IPS DF 4.7 (cell line): ENCODE data around the gene WNT7A.

Experiments
- DNase-seq: peaks from one replicate; pipeline ENCODE4 v3.0.0-alpha.2; 2013; ENCODE audit warnings: low spot score; ENCODE audit errors: extremely low read depth

WNT7A gene

DNA sequence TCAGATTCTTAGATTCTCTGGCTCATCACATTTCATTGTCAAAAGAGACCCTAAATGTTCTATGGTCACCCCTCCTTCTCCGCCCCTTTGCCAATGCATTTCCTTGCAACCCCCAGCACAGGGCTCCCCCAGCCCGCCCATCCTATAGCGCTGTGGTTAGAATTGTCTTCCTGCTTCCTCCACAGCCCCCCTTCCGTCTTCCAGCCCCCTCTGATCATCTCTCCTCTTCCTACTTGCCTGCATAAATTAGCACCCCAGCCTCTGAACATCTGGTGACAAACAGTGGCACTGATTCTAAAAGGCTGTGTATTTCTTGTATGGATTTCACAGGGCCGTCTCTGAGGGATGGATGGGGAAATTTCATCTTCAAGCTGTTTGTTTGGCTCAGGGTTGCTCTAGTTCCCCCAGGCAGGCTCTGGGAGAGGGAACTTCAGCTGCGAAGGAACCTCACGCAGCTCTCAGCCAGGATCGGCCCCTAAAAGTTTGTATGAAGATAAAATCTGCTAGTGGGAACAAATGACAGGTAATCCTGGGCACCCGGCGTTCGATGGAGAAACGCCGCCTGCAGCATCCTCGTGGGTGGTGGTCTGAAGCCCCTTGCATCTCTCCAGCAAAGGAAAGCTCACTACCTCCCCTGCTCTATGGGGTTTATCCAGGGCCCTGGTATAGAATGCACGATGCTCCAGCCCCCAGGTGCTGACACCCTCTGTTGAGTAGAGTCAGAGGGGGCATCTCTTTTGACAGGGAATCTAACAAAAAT, 83.0 kb downstream of the WNT7A start:
- no peak for DNase-seq

DNA sequence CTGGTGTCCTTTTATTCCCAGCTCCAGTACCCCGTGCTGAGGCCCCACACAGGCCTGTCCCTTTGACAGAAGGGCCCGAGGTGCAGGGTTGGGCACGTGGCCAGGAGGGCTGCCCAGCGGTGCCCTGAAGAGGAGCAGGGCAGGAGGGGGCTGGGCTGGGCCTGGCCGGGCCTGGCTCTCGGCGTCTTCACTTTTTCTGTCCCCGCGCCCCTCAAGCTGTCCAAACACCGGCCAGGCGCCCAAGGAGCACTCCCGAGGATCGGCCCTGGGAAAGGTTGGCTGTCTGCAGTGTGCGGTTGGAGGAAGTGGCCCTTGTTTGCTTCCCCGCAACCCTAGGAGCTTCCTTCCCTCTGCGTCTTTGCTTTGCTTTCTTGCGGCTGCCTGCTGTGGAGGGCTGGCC, 84.1 kb downstream of the WNT7A start:
- DNase-seq, result no peak

DNA sequence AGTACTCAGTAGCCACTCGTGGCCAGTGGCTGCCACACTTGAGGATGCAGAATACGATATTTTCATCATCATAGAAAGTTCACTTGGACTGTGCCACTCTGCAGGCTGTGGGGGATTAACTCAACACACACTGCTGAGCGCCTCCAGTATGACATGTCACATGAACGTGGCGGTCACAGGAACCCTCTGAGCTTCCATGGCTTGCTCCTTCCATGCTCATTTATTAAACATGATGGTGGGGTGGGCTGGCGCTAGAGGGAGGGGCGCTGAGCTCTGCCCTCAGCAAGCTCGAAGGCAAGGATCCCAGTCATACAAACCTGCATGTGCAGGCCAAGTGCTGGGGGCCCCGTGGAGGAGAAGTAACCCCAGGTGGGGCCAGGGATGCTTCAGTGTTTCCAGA, 85.5 kb downstream of the WNT7A start:
- DNase-seq, result no peak

DNA sequence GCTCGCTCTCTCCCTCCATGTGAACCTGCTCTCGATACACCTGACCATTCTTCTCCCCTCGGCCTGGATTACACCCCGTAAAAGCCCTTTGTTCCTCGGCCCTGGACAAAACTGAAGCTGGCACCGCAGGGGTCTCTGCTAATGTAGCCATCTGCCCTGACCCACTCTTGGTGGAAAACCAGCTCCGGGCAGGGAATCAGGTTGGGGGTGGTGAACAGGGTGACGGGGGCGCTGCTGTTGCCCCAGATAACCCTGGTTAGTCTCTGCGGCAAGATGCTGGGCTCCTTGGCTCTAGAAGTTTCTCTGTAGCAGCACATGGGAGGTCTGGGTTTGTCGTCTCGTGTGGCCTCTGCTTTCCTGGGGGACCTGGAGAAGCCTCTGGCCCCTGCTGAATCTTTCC, 86.4 kb downstream of the WNT7A start:
- DNase-seq, result no peak

DNA sequence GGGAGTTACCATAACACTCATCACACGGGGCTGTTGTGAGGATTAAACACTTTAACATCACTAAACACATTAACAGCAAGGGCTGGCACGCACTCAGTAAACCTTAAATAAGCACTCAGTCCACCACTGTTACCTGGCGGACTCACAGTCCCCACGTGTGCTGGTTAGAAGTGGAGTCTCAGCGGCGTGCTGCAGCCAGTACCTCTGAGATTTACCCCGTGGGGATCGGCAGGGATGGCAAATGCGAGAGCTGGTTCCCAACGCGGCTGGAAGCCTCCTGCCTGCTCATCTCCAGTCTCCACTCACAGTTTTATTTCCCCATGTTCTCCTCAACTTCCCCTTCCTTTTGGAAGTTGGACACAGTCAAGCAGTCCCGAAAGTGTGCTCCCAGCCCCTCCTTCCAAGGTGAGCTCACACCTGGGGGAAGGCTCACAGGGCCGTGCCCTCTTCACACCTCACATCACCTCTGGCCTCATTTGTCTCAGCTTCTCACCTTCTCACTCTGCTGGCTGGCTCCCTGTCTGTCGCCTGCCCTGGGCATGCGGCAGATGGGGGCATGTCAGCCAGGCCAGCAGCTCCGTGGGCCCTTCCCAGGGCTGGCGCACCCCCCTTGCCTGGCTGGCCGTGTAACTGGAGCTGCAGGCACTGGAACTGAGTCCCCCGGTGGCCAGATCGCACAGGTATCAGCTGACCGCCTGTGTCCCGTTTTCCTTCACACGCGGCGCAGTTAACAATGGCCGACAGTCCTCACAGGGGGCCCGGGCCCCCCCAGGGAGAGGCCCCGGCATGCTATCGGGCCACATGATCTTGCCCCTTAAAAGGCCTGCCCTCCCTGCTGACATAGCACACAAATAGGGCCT, 87.1 kb downstream of the WNT7A start:
- DNase-seq, result no peak

DNA sequence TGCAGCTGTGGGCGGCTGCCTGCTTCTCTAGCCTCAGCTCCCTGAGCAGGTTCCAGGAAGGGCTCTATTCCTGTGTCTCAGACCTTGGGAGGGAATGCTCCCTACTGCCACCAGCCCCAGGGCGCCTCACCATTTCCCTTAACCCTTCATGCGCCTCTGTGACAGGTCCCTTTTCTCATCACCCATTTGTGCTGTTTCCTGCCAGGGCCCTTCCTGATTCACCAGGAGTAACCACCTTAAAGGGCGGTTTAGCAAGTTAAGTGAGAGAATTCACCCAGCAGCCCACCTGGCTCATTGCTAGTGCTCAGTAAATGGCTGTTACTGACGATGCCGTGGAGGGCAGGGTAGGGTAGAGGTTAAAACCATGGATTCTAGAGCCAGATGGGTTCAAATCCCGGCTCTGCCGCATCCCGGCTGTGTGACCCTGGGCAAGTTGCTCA, 87.8 kb downstream of the WNT7A start:
- no peak for DNase-seq

DNA sequence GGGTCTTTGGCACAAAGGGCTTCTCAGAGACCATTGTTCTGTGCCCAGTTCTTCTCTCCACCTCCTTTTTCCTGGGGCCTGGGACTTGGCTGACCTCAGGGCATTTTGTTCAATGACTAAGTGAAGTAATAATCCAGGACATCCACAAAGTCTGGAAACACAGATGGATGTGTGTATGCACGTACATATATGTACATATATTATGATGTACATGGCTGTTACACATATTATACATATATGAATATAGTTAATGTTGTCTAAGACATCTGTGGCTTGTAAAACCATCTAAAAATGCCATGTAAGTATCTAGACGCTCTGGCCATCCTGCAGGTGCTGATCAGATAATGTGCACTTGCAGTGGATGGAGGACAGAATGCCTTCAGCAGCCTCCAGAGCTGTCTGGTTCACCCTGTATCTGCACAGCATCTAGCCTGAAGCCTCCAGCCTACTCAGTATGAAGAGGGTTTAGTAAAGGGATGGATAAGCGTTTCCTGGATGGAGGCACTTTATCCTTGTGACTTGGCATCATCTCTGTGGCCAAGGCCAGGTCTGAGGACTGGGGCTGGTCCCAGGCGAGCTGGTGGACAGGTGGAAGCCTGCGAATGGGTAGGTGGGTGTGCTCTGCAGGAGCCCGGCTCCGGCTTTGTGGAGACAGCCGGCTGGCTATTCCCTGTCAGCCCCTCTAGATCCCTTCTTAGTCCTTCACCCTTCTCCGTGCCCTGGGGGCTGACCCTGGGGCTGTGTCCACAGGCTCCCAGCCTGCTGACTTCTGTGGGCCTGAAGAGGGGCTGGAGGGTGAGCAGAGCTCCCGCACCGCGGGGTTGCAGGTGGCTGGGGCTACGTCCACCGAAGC, 88.4 kb downstream of the WNT7A start:
- DNase-seq, result no peak

DNA sequence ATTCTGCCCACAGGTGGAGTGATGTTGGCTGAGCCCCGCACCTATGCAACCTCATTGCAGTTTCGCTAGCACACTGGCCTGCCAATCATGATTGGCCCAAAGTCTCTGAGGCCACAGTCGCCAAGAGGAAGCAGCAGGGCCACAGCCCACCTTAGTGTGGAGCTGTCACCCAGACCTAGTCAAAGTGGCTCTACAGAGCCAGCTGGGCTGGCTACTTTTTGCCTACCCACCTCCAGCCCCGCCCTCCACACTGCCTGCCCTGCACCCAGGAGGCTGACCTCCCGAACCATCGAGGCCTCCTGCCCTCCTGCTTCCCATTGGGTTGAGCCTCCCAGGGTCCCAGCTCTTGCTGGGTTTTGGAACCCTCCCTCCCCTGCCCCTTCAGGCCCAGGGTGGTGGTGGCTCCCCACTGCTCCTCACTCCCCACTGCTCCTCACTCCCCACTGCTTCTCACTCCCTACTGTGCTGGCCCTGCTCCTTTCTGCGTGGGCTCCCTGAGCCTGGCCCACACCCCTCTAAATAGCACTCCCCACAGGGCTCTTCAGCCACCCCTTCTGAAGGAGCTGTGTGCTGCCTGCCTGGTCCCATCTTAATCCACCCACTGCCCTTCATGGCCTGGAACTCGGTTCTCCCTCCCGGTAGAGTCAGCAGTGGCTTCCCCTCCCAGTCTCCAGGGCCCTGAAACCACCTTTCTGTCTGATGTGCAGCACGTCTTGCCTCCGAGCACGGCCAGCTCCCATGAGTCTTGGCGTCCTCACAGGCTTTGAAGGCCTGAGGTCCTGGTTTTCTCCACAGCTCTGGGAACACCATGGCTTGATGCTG, 89.3 kb downstream of the WNT7A start:
- DNase-seq, result no peak

DNA sequence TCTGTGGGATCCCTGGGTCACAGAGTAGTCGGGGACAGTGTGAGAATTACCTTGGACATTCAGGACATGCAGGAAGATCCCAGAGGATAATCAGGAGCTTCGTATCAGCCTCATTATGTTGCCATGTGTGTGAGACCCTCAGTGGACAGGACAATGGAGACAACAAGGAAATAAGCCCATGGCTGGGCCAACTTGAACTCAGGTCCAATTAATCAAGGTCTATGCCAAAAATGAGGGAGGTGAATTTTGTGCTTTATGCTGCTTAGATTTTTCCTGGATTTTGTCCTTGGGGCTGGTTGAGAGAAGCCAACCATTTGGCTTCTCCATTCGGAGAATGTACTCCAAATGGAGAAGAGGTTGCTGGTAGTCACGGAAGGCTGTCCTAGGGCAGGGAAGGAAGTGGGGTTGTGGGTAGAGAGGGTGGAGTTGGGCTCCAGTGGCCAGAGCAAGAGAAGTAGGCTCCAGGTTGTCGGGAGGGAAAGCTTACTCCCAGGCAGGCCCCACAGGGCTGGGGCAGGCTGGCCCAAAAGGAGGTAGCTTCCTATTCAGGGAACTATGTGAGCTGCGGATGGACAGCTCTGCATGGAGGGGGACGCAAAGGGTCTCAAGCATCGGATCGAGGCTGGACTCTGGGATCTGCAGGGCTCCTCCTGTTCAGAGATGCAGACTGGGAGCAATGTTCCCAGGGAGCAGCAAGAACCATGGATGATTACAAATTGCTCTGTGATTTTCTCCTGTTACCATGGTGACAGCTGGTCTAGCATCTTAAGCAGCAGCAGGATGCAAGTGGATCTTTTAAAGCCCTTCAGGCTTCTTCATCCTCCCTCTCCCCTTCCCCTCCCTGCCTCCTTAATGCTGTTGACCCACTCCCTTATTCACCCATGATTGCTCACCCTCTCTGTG, 91.1 kb downstream of the WNT7A start:
- no peak for DNase-seq

DNA sequence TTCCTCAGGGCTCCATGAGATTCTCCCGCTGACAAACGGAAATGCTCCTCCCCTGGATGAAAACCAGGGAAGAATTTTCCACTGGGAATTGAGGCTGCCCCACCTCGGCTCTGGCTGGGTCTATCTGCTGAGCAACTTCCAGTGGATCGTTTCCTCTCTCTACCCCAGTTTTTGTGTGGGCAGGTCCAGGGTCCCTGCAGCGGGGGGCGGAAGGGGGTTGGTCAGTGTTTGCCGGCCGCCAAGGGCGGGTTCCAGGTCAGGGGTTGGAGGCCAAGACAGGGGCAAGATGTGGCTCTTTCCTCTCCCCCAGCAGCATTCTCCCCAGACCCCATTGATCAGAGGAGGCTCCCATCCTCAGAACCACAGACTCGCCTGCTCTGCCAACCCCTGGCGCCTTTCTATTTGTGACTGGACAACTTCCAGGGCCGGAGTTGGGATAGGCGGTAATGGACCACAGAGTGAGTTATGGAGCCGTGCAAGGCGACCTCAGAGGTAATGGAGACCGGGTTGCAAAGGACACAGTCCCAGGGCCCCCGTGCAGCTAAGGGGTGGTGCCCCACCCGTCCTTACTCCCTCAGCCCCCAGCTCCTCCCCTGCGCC, 92.2 kb downstream of the WNT7A start:
- no peak for DNase-seq

DNA sequence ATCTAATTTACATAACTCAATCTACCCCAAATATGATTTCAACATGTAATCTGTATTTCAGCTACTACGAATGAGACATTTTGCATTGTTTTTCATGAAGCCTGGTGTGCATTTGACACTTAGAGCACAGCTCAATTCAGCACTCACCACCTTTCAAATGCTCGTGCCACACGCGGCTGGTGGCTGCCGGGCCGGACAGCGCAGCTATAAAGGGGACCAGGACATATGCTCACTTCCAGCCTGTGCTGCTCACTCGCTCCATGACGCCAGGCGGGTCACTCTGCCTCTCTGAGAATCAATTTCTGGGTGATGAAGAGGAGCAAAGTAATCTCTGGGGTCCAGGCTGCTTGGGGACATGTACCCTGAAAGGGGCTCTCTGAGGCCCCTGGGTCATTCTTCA, 93.1 kb downstream of the WNT7A start:
- DNase-seq, result no peak

DNA sequence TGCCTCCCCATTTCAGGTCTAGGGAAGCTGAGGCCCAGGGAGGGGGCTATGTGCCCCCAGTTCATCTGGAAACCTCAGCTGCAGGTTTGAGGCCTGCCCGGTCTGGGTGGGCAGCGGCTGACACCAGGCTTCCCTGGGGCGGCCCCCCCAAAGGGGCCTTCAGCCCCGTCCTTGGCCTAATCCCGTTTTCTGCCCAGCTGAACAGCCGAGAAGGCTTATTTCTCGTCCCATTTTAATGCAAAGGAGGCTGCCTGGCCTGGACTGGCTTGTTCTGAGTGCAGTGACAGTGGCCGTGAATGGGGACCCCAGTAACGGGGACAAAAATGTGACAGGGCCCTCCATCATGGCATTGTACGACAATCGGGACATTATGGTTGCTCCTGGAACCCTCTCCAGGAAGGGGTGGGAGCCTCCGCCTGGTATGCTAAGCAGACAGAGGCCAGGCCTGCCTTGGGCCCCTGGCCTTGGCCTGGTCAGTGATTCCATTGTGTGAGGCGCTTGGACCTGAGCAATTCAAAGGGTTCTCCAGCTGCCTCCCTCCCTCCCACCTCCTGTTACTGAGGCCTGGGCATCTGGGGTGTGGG, 93.9 kb downstream of the WNT7A start:
- no peak for DNase-seq

DNA sequence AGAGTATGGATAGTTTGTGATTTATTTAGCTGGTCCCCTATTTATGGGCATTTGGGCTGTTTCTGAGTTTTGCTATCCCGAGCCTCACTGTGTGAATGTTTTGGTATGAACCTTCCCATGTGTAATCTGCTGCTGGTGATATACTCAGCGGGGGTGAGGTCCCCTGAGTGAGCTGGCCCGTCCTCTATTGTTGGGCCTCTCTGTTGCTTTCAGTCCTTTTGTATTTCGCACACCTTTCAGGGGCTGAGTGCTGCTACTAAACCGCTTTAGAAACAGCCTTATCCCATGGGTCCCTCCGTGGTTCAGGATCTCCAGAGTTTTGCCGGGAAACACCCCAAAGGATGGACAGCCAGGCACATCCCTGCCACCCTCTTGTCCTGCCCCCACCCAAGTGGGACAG, 94.5 kb downstream of the WNT7A start:
- DNase-seq, result no peak

DNA sequence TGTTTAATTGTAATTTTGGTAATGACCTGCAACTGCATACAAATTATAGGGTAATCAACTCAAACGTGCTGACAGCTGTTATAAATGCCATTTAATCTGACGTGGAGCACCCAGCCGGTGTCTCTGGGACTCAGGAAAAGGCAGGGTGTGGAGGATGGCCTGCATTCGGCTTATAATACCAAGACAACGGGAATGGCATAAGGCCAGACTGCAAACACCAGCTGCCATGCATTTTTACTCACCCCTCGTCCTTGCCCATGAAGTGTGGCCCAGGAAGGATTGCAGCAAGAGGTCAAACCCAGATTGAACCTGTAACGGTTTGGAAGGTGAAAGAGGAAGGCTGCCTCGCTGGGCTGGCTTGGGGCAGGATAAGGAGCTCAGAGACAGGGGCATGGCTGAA, 96.4 kb downstream of the WNT7A start:
- no peak for DNase-seq

DNA sequence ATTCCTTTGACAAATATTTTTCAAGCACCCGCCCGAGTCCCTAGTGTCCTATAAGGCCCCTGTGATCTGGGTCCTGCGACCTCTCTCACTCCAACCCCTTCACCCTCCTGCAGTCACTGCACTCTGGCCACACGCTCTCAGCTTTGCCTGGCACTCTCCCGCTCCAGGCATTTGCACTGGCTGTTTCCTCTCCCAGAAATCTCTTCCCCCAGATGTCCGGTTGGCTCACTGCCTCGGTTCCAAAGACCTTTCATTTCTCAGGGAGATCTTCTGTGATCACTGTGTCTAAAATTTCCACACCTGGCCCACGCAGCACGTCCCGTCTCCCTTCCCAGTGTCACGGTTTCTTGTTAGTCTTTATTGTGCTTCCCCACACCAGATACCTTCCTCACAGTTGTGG, 97.4 kb downstream of the WNT7A start:
- DNase-seq, result no peak

DNA sequence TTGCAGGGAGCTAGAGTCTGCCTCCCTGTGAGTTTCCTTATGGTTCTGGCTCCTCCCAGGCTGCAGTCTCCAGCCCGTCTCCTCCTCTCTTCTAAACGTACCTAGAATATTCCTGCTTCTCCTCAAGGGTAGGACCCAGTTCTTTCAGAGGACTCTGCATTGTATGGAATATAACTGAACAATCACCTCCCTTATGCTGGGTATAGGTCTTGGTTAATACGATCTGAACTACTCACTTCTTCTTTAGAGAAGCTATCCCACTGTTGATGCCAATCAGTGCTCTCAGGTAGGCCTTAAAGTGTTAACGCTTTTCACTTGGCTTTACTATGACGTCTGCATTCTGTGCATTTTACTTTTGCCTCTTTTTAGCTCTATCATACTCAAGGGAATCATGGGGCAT, 98.5 kb downstream of the WNT7A start:
- DNase-seq, result no peak

DNA sequence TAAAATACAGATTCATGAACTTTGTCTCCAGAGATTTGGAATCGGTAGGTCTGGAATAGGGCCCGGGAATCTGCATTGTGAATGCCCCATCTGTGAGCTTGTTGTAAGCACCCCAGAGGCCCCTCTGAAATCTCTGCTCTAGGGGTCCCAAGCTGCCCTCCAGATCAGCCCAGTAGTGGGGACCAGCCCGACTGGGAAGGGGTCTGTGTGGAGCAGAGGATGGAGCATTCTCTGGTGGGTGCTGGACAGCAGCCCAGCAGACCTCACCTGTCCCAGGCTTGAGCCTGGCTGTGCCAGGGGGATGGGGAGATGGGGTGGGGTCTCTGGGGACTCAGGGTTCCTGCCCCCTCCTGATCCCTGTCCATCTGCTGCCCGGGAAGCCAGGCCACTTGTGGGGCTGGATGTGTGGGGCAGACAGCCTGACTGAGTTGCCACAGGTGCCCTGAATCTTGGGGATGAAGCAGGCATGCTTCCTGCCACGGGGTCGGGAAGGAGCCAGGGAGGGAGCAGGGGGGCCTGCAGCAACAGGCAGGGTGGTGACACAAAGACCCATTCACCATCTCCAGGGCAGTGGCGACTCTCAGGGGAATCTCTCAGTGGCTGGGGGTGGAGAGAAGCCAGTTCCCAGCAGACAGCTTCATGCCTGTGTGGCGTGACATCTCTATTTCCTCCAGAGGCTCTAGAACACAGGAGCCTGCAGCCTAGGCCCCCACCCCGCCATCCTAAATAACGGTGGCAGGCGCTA, 99.3 kb downstream of the WNT7A start:
- no peak for DNase-seq

DNA sequence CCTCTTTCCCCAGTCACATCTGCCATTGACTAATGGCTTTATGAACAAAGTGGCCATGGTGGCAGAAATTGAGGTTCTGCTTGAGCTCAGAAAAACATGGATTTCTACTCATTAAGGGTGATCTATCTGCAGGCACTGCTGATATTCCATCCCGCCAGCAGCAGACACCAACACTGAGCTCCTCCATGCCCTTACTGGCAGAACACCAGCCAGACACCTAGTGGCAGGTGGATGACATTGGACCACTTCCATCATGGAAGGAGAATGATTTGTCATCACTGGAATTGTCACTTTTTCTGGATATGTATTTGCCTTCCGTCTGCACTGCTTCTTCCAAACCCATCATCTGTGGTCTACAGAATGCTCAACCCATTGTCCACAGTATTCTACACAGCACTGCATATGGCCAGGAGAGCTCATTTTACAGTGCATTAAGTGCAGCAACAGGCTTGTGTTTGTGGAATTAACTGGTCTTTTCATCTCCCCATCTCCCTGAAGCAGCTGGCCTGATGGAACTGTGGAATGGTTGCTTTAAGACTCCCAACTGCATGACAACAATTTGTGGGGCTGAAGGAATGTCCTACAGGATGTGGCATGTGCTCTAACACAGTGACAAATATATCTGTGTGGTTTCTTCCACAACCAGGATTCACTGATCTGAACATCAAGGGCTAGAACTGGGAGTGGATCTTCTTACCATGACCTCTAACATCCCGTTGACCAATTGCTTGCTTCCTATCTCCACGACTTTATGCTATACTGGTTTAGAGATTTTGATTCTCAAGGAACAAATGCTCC, 103.4 kb downstream of the WNT7A start:
- DNase-seq, result no peak
